ENCODE measurements around the gene TNFSF13B. TPM values are rescaled to one million over a fixed set of nuclear protein-coding genes. Genes with fewer than 3 reads are reported as not detected.

The TNFSF13B gene
- total RNA-seq, 1 experiment from 2014 or later, result not detected

DNA sequence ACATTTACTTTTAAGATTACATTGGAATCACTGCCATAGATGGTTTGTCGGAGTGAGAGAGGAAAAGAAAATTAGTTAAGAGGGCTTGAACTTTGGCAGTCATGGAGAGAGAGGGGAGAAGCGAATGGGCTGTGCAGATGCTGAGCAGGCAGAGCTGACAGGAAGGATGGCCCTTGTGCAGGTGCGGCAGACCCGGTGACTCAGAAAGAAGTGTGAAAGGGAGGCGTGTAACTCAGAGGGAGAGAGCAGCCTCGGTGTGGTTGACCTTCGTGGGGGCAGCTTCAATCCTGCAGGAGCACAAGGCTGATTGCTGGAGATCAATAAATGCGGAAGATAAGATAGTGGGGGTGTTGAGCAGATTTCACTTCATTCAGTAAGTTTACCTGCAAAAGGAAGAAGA, 76.9 kb downstream of the TNFSF13B start:
- no peak for DNase-seq (ENCODE audit: low spot score)

DNA sequence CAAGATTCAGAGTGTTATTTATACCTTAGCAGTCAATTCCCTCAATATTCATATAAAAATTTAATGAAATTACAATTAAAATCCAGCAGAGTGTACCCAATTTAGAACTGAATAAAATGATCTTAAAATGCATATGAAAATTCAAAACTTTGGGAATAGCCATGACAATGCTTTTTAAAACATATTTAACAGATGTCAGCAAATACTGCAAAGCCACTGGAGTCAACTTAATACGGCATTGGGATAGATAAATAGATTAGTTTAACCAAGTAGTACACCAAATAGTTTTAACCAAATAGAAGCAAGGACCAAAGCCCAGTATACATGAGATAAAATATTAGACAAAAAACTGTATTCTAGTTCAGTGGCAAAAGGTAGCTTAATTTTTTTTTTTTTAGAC, 79.8 kb downstream of the TNFSF13B start:
- DNase-seq (ENCODE audit: low spot score), result no peak

DNA sequence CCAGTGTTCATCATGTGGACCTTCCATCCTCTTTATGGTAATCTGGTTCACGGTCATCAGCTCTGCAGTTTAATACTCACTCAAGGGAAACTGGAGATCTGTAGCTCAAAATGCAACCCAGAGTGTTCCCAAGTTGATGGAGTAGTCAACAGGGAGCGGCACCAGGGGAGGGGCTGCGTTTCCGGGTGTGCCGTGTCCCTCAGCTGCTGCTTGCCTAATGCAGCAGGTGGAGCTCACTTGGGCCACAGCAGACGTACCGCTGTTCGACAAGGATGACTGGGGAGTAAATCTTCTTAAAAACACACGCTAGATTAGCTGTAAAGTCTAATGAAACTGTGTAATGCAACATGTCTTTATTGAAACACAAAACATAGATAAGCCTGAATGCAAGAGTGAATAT, 81.1 kb downstream of the TNFSF13B start:
- DNase-seq (ENCODE audit: low spot score), result no peak

DNA sequence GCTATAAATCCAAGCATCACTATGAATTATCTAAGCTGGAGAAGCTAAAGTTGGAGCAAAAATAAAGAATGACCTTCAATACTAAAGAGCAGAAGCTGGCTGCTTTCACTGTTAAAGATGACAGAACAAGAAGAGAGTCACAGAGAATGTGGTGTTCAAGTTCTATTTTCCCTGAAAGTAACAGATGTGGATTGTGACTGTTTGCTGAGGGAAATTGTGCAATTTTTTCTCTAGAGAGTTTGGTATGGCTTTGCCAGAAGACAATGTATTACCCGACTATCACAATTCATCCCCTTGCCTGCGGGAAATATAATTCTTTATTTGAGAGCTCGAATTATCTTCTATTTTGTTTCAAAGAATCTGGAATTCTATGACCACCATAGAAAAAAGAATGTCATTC, 83.1 kb downstream of the TNFSF13B start:
- no peak for DNase-seq (ENCODE audit: low spot score)

DNA sequence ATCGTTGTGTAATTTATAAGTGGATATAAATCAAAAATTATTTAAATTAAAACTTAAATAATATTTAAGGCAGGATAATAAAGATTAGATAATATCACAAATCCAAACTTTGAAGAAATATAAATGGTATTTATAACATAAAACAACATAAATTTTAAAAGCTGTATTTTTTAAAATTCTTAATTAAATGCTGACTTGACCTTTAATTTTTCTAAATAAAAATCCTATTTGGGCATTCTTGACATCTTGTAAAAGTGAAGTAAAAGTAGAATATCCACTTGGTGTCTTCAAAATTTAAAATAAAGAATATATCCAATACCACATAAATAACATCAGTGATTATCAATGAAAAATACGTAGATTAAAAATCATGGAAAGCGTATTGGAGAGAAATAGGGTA, 87.7 kb downstream of the TNFSF13B start:
- no peak for DNase-seq (ENCODE audit: low spot score)

Other genes with a start within 250 kb of the TNFSF13B start
- 21.1 and 21.7 TPM in 2 replicates for gene LIG4, start 54.2 kb upstream of the TNFSF13B start, total RNA-seq (2014; rRNA removed; shearing (Covaris generic))
- gene ABHD13, start 51.3 kb upstream of the TNFSF13B start, total RNA-seq (2014; rRNA removed; shearing (Covaris generic)), result 13.8 TPM in 2 replicates